H1 (cell line): ENCODE data around the gene COQ10B. TPM values are rescaled to one million over a fixed set of nuclear protein-coding genes. Genes with fewer than 3 reads are reported as not detected.

Experiments
- CTCF ChIA-PET: fragments of 300-600 bp; sonication (Branson Sonifier 250); formaldehyde crosslinking; loops from one replicate; lab custom pipeline; 2021; ENCODE audit not compliant: partially characterized antibody; lab: Charles Lee
- POLR2A ChIA-PET: fragments of 300-600 bp; sonication (Branson Sonifier 250); formaldehyde crosslinking; loops from one replicate; lab custom pipeline; 2021; ENCODE audit warnings: inconsistent platforms; ENCODE audit not compliant: partially characterized antibody; lab: Charles Lee
- DNase-seq, 2 experiments: peaks; one replicate each; pipeline versions ENCODE4 v3.0.0 to v3.0.0-alpha.2; 2010 to 2022; ENCODE audit warnings: low spot score in 2 of 2, low read depth in 1 of 2, mixed read lengths in 1 of 2
- FAIRE-seq: peaks from 2 replicates; lab custom pipeline; 2011; peaks lifted over from hg19 to GRCh38; lab: Jason Lieb, UNC
- H2AFZ ChIP-seq: 2 replicates; pipeline ENCODE4 v1.8.1; 2012; ENCODE audit warnings: low read length, inconsistent platforms
- H2AK5ac ChIP-seq: 2 replicates; pipeline ENCODE4 v1.6.1; 2013; ENCODE audit warnings: low read depth, low read length
- H2BK120ac ChIP-seq: replicated peaks from 2 replicates; pipeline ENCODE3; 2013; ENCODE audit warnings: low read depth, low read length, inconsistent platforms
- H2BK12ac ChIP-seq: 2 replicates; pipeline ENCODE4 v1.6.1; 2013; ENCODE audit warnings: low read depth, low read length
- H2BK15ac ChIP-seq: 2 replicates; pipeline ENCODE4 v1.6.1; 2013; ENCODE audit warnings: low read length
- H2BK20ac ChIP-seq: 2 replicates; pipeline ENCODE4 v1.6.1; 2013; ENCODE audit warnings: low read length
- H2BK5ac ChIP-seq: 2 replicates; pipeline ENCODE4 v1.6.1; 2013; ENCODE audit warnings: low read depth, low read length
- H3K14ac ChIP-seq: 2 replicates; pipeline ENCODE4 v1.6.1; 2013; ENCODE audit warnings: inconsistent platforms; ENCODE audit not compliant: insufficient read length
- H3K18ac ChIP-seq: 2 replicates; pipeline ENCODE4 v1.6.1; 2013; ENCODE audit warnings: low read length; ENCODE audit errors: extremely low read depth
- H3K23ac ChIP-seq: 2 replicates; pipeline ENCODE4 v1.6.1; 2013; ENCODE audit warnings: inconsistent platforms; ENCODE audit not compliant: insufficient read length
- H3K23me2 ChIP-seq: 2 replicates; pipeline ENCODE4 v1.6.1; 2013; ENCODE audit warnings: low read depth, low read length
- H3K27ac ChIP-seq: 2 replicates; pipeline ENCODE4 v1.6.1; 2011; ENCODE audit warnings: low read depth, low read length, inconsistent platforms
- H3K27me3 ChIP-seq, 4 experiments: replicated peaks in 1 of 4; 1 replicate in 1 of 4; 2 replicates in 3 of 4; pipeline versions ENCODE4 v1.6.1 to v1.8.1; 2011 to 2013; ENCODE audit warnings: low read length in 3 of 4, mild to moderate bottlenecking in 3 of 4, inconsistent platforms in 2 of 4, mixed read lengths in 2 of 4, moderate library complexity in 1 of 4; ENCODE audit not compliant: control insufficient read depth in 3 of 4, insufficient read depth in 3 of 4; ENCODE audit errors: extremely low read depth in 1 of 4
- H3K36me3 ChIP-seq, 4 experiments: 2 replicates each; pipeline versions ENCODE4 v1.6.1 to v1.8.1; 2011 to 2013; ENCODE audit warnings: mild to moderate bottlenecking in 4 of 4, low read length in 3 of 4, moderate library complexity in 2 of 4, control low read depth in 1 of 4, inconsistent platforms in 1 of 4; ENCODE audit not compliant: insufficient read depth in 4 of 4, control insufficient read depth in 2 of 4
- H3K4ac ChIP-seq: replicated peaks from 2 replicates; pipeline ENCODE3; 2013; ENCODE audit warnings: low read length, low read depth, mixed read lengths, inconsistent platforms; ENCODE audit not compliant: insufficient read length
- H3K4me1 ChIP-seq, 4 experiments: replicated peaks in 1 of 4; 1 replicate in 1 of 4; 2 replicates in 3 of 4; pipeline versions ENCODE4 v1.6.1 to v1.8.1; 2011 to 2013; ENCODE audit warnings: low read length in 3 of 4, inconsistent platforms in 2 of 4, mixed read lengths in 1 of 4; ENCODE audit not compliant: insufficient read depth in 4 of 4, control insufficient read depth in 3 of 4
- H3K4me2 ChIP-seq, 2 experiments: 2 replicates each; pipeline versions ENCODE4 v1.6.1 to v1.8.1; 2011 to 2013; ENCODE audit warnings: low read depth in 2 of 2, low read length in 2 of 2, control low read depth in 1 of 2, inconsistent platforms in 1 of 2, mild to moderate bottlenecking in 1 of 2; ENCODE audit not compliant: insufficient read depth in 1 of 2
- H3K4me3 ChIP-seq, 4 experiments: fragments of 200-600, 300-600 bp in 1 of 4; sonication (generic), shearing (Covaris generic), sonication (Bioruptor Twin) in 1 of 4; 2 replicates each; pipeline versions ENCODE4 v1.5.1 to v1.8.1; 2011 to 2016; ENCODE audit warnings: low read length in 4 of 4, low read depth in 3 of 4, control low read depth in 2 of 4, inconsistent platforms in 2 of 4, mild to moderate bottlenecking in 2 of 4, mixed read lengths in 1 of 4, moderate library complexity in 1 of 4; ENCODE audit not compliant: insufficient read depth in 2 of 4; ENCODE audit errors: extremely low read depth in 1 of 4
- H3K56ac ChIP-seq: replicated peaks from 2 replicates; pipeline ENCODE3; 2013; ENCODE audit warnings: low read depth, mild to moderate bottlenecking, mixed read lengths, low read length, inconsistent platforms; ENCODE audit not compliant: insufficient read length
- H3K79me1 ChIP-seq: 2 replicates; pipeline ENCODE4 v1.6.1; 2013; ENCODE audit warnings: low read depth, low read length, control low read depth
- H3K79me2 ChIP-seq, 2 experiments: 2 replicates each; pipeline versions ENCODE4 v1.6.1 to v1.8.1; 2012 to 2013; ENCODE audit warnings: low read length in 2 of 2, mild to moderate bottlenecking in 2 of 2, inconsistent platforms in 1 of 2; ENCODE audit not compliant: insufficient read depth in 2 of 2, control insufficient read depth in 1 of 2
- H3K9ac ChIP-seq, 4 experiments: replicated peaks in 1 of 4; 1 replicate in 1 of 4; 2 replicates in 3 of 4; pipeline versions ENCODE4 v1.6.1 to v1.8.1; 2011 to 2013; ENCODE audit warnings: low read depth in 3 of 4, low read length in 3 of 4, control low read depth in 2 of 4, mild to moderate bottlenecking in 2 of 4, moderate library complexity in 2 of 4, inconsistent platforms in 1 of 4; ENCODE audit errors: extremely low read depth in 1 of 4
- H3K9me3 ChIP-seq, 2 experiments: 2 replicates each; pipeline versions ENCODE4 v1.6.1 to v1.8.1; 2012 to 2013; ENCODE audit warnings: mild to moderate bottlenecking in 2 of 2, moderate library complexity in 2 of 2, control low read depth in 1 of 2, inconsistent platforms in 1 of 2, low read depth in 1 of 2, low read length in 1 of 2, mixed read lengths in 1 of 2; ENCODE audit not compliant: insufficient read depth in 2 of 2
- H4K20me1 ChIP-seq, 2 experiments: replicated peaks in 1 of 2; 2 replicates each; pipeline versions ENCODE3 to v1.8.1; 2011 to 2013; ENCODE audit warnings: inconsistent platforms in 2 of 2, low read length in 2 of 2, mild to moderate bottlenecking in 1 of 2; ENCODE audit not compliant: insufficient read depth in 2 of 2, control insufficient read depth in 1 of 2
- H4K5ac ChIP-seq: 2 replicates; pipeline ENCODE4 v1.6.1; 2013; ENCODE audit warnings: low read length, low read depth, mixed read lengths, inconsistent platforms; ENCODE audit not compliant: insufficient read length
- H4K8ac ChIP-seq: 2 replicates; pipeline ENCODE4 v1.8.0; 2013; ENCODE audit warnings: mild to moderate bottlenecking, moderate library complexity, low read length, inconsistent platforms; ENCODE audit not compliant: insufficient read depth; ENCODE audit errors: extremely low read depth
- H4K91ac ChIP-seq: replicated peaks from 2 replicates; pipeline ENCODE3; 2013; ENCODE audit warnings: low read length, mixed read lengths, inconsistent platforms; ENCODE audit not compliant: insufficient read length
- ASH2L ChIP-seq: fragments of 200-600, 300-600 bp; sonication (generic); IDR thresholded peaks from one replicate; pipeline ENCODE4 v1.7.1; 2017; ENCODE audit warnings: low read length
- ATF3 ChIP-seq: IDR thresholded peaks from 2 replicates; pipeline ENCODE4 v1.6.1; 2011; ENCODE audit warnings: low read depth, mild to moderate bottlenecking, low read length; ENCODE audit not compliant: insufficient read depth
- CBX8 ChIP-seq: fragments of 300-800, 300-1000 bp; sonication (generic); IDR thresholded peaks from 2 replicates; pipeline ENCODE4 v1.7.1; 2016; ENCODE audit warnings: low read depth, low read length, borderline replicate concordance
- CEBPB ChIP-seq: IDR thresholded peaks from 2 replicates; pipeline ENCODE4 v1.6.1; 2012; ENCODE audit warnings: low read depth, low read length
- CHD2 ChIP-seq: IDR thresholded peaks from 2 replicates; pipeline ENCODE4 v1.6.1; 2012; ENCODE audit warnings: low read length, improper control_type of control experiment
- CREB1 ChIP-seq: IDR thresholded peaks from 2 replicates; pipeline ENCODE4 v1.6.1; 2012; ENCODE audit warnings: inconsistent platforms
- HDAC2 ChIP-seq, 2 experiments: fragments of 300-600 bp in 1 of 2; sonication (generic) in 1 of 2; IDR thresholded peaks; 2 replicates each; pipeline ENCODE4 v1.6.1; 2011 to 2012; ENCODE audit warnings: low read depth in 2 of 2, low read length in 2 of 2, mild to moderate bottlenecking in 2 of 2, moderate library complexity in 2 of 2, borderline replicate concordance in 1 of 2, inconsistent platforms in 1 of 2
- KDM1A ChIP-seq: fragments of 200-600, 300-600 bp; sonication (generic); IDR thresholded peaks from 2 replicates; pipeline ENCODE4 v1.7.1; 2016; ENCODE audit warnings: mild to moderate bottlenecking, low read length, borderline replicate concordance
- POLR2A ChIP-seq, 2 experiments: IDR thresholded peaks; 1 replicate in 1 of 2; 2 replicates in 1 of 2; pipeline ENCODE4 v1.6.1; 2011; ENCODE audit warnings: low read depth in 2 of 2, low read length in 2 of 2, mild to moderate bottlenecking in 2 of 2; ENCODE audit errors: control extremely low read depth in 1 of 2
- POLR2AphosphoS5 ChIP-seq: IDR thresholded peaks from 2 replicates; pipeline ENCODE4 v1.6.1; 2011; ENCODE audit warnings: low read depth, low read length
- RNF2 ChIP-seq: fragments of 200-900, 300-1000 bp; sonication (generic); IDR thresholded peaks from 2 replicates; pipeline ENCODE4 v1.7.1; 2016; ENCODE audit warnings: borderline replicate concordance, low read depth, mild to moderate bottlenecking, antibody characterized with exemption, low read length; ENCODE audit not compliant: poor library complexity, severe bottlenecking; ENCODE audit errors: missing control alignments
- WGBS, 2 experiments: shearing (Covaris generic) in 1 of 2; methylation state at CpG; one replicate each; pipeline versions ENCODE4 v1.1.6 to v1.1.7; 2013 to 2015; ENCODE audit warnings: low lambda C conversion rate in 2 of 2, mixed read lengths in 2 of 2, inconsistent platforms in 1 of 2, low coverage in 1 of 2, missing lambda C conversion rate in 1 of 2; ENCODE audit not compliant: insufficient replicate concordance in 2 of 2, insufficient coverage in 1 of 2, insufficient read length in 1 of 2; ENCODE audit errors: extremely low coverage in 1 of 2, missing lambda C conversion rate in 1 of 2; 5-methylcytosine and 5-hydroxymethylcytosine counted together
- polyA plus RNA-seq, 7 experiments: library from polyadenylated mRNA; depleted of rRNA in 3 of 7; stranded (reverse) in 5 of 7; unstranded in 2 of 7; fragments of >200 nt in 5 of 7; fragments of 200-250 nt in 2 of 7; gene quantifications; 1 replicate in 5 of 7; 2 replicates in 1 of 7; 4 replicates in 1 of 7; pipeline versions ENCODE4 v1.2.1 to v1.2.3, GENCODE V29; 2011 to 2013; ENCODE audit warnings: missing spikeins in 2 of 7, mixed read lengths in 2 of 7
- total RNA-seq: library from RNA; stranded (reverse); fragmentation: NEBNext Ultra II Directional; extraction: Animal tissue kit (Norgen Biotek cat#: 25700); gene quantifications from 2 replicates; pipeline ENCODE4 v1.2.1, GENCODE V29; 2021

The COQ10B gene
- total and polyA plus RNA-seq, 2 of the 8 experiments (the other 6 are each of a cell fraction or from before 2014, with no cell fraction given): 1.9 to 17.3 TPM

- Histone ChIP-seq H3K27ac (no peak overlapping the region), H2BK20ac (no peak overlapping the region), H3K36me3 (peaks cover 7 to 41% (median 19%) of the 10 kb centered on the region in 4 experiments; a peak in 7 of 8 replicates), H3K9ac (no peak overlapping the region), H3K4me1 (peaks cover 0 to 3% (median under 1%) of the 10 kb centered on the region in 4 experiments; a peak in 2 of 7 replicates), H3K18ac (no peak overlapping the region; the same call in 1 of the 2 replicates), H3K56ac (no peak overlapping the region), H4K8ac (no peak overlapping the region), H4K20me1 (peaks cover 21 to 36% of the 10 kb centered on the region in 2 experiments), H3K79me1 (0 out of 2 replicates have a peak, but pooled peaks cover 2% of the 10 kb centered on the region), H3K4me3 (no peak overlapping the region), H3K4ac (no peak overlapping the region), H2BK15ac (no peak overlapping the region), H4K5ac (no peak overlapping the region), H3K4me2 (no peak overlapping the region), H3K9me3 (no peaks in the 10 kb centered on the region), H3K14ac (no peak overlapping the region), H2BK12ac (no peak overlapping the region), H3K79me2 (peaks cover 58 to 98% of the 10 kb centered on the region in 2 experiments), H3K27me3 (no peaks in the 10 kb centered on the region), H2AFZ (no peak overlapping the region), H2BK120ac (no peak overlapping the region), H2AK5ac (no peak overlapping the region), H3K23ac (no peak overlapping the region), H3K23me2 (no peaks in the 10 kb centered on the region), H4K91ac (no peak overlapping the region), H2BK5ac (no peak overlapping the region)
- DNase-seq (no peak), FAIRE-seq (no peak)
- 95% methylated on average over 7 of the region's 7 CpGs; no CpG with 5 or more reads in 1 of the 2 experiments for WGBS, 2 experiments
- POLR2A ChIA-PET: interaction anchor here (0.6 to 3.5 kb wide), 9 partner anchors 10 to 73 kb away, joined by 3 to 14 read pairs (median 4); no protein-coding TSS in a partner anchor
- CTCF ChIA-PET: no interaction called here
- no peak for TF ChIP-seq ASH2L
- no peak for TF ChIP-seq RNF2
- no peak for TF ChIP-seq CEBPB
- no peak for TF ChIP-seq CHD2
- no peak for TF ChIP-seq CBX8
- no peak for TF ChIP-seq POLR2AphosphoS5
- TF ChIP-seq HDAC2 (IDR thresholded peaks at IDR 0.05; ENCODE audit: borderline replicate concordance in 1 of 2, low read depth in 2 of 2, low read length in 2 of 2): no peak
- no peak for TF ChIP-seq ATF3
- no peak for TF ChIP-seq POLR2A (IDR thresholded peaks at IDR 0.05; ENCODE audit: control extremely low read depth in 1 of 2, low read depth in 2 of 2, low read length in 2 of 2)
- TF ChIP-seq KDM1A: no peak
- no peak for TF ChIP-seq CREB1
These were observed 27.8 kb upstream of the COQ10B start for GRCh38 chr2:197425550-197425949.
